Smooth muscle cell (in vitro differentiated cells): Measurements from ENCODE around the gene CTDP1. TPM values are rescaled to one million over a fixed set of nuclear protein-coding genes. Genes with fewer than 3 reads are reported as not detected.

ENCODE experiments used
- DNase-seq: peaks from one replicate; lab custom pipeline; 2025; ENCODE audit not compliant: unreplicated experiment; lab: John Stamatoyannopoulos, UW
- H2AFZ ChIP-seq: fragments of 200-600 bp; sonication (generic); 2 replicates; pipeline ENCODE4 v1.6.0; 2016; ENCODE audit warnings: antibody characterized with exemption, low read depth, mild to moderate bottlenecking
- H3F3A ChIP-seq: fragments of 200-600 bp; sonication (generic); 2 replicates; pipeline ENCODE4 v1.6.0; 2017; ENCODE audit warnings: antibody characterized with exemption, low read depth
- H3K27ac ChIP-seq: fragments of 200-600 bp; sonication (generic); 2 replicates; pipeline ENCODE4 v1.5.1; 2016; ENCODE audit warnings: low read depth, mild to moderate bottlenecking
- H3K27me3 ChIP-seq: fragments of 200-600 bp; sonication (generic); 2 replicates; pipeline ENCODE4 v1.6.1; 2016; ENCODE audit warnings: low read depth, mild to moderate bottlenecking
- H3K36me3 ChIP-seq: fragments of 200-600 bp; sonication (generic); 2 replicates; pipeline ENCODE4 v1.5.1; 2016; ENCODE audit warnings: low read depth
- H3K4me1 ChIP-seq: fragments of 200-600 bp; sonication (generic); 2 replicates; pipeline ENCODE4 v1.5.1; 2016; ENCODE audit warnings: low read depth
- H3K4me2 ChIP-seq: fragments of 200-600 bp; sonication (generic); 2 replicates; pipeline ENCODE4 v1.6.0; 2016; ENCODE audit warnings: mild to moderate bottlenecking
- H3K4me3 ChIP-seq: fragments of 200-600 bp; sonication (generic); 2 replicates; pipeline ENCODE4 v1.5.1; 2016; ENCODE audit warnings: mild to moderate bottlenecking
- H3K79me2 ChIP-seq: fragments of 200-600 bp; sonication (generic); 2 replicates; pipeline ENCODE4 v1.6.0; 2016; ENCODE audit warnings: low read depth, mild to moderate bottlenecking
- H3K9ac ChIP-seq: fragments of 200-600 bp; sonication (generic); 2 replicates; pipeline ENCODE4 v1.6.0; 2016; ENCODE audit warnings: low read depth
- H3K9me3 ChIP-seq: fragments of 200-600 bp; sonication (generic); replicated peaks from 2 replicates; pipeline ENCODE4 v1.5.1; 2016; ENCODE audit warnings: low read depth
- H4K20me1 ChIP-seq: fragments of 200-600 bp; sonication (generic); 2 replicates; pipeline ENCODE4 v1.6.0; 2016; ENCODE audit warnings: low read depth
- CTCF ChIP-seq: fragments of 200-600 bp; sonication (generic); IDR thresholded peaks from 2 replicates; pipeline ENCODE4 v1.5.1; 2017; ENCODE audit warnings: borderline replicate concordance, mild to moderate bottlenecking, antibody characterized with exemption; ENCODE audit not compliant: insufficient read depth, poor library complexity, severe bottlenecking
- WGBS: methylation state at CpG from one replicate; pipeline ENCODE4 v1.1.7; 2016; ENCODE audit warnings: low lambda C conversion rate; 5-methylcytosine and 5-hydroxymethylcytosine counted together
- polyA plus RNA-seq: library from polyadenylated mRNA; unstranded; fragments of >200 nt; fragmentation: Nextera tagmentation; extraction: Ambion mirVana; gene quantifications from 2 replicates; pipeline ENCODE4 v1.2.1, GENCODE V29; 2016
- total RNA-seq: library from RNA; depleted of rRNA; stranded (reverse); fragments of >200 nt; gene quantifications from 2 replicates; pipeline ENCODE4 v1.2.3, GENCODE V29; 2014

Gene CTDP1
- total and polyA plus RNA-seq, 2 experiments from 2014 or later: 14.1 to 18.4 TPM

- Histone ChIP-seq H3K4me2 (no peak overlapping the region), H3K36me3 (peaks cover 3% of the 10 kb centered on the region), H3K4me1 (no peaks in the 10 kb centered on the region), H3K27me3 (no peaks in the 10 kb centered on the region), H3K9me3 (no peaks in the 10 kb centered on the region), H3K4me3 (no peak overlapping the region), H3K9ac (no peak overlapping the region), H2AFZ (no peak overlapping the region), H3F3A (no peaks in the 10 kb centered on the region), H4K20me1 (peaks cover 19% of the 10 kb centered on the region), H3K27ac (no peak overlapping the region), H3K79me2 (no peaks in the 10 kb centered on the region)
- WGBS: 97% methylated on average over 15 of the region's 15 CpGs
- TF ChIP-seq CTCF: no peak
- no peak for DNase-seq
These were observed 28.1 kb downstream of the CTDP1 start for GRCh38 chr18:79707671-79708070.

- Histone ChIP-seq H3F3A (no peaks in the 10 kb centered on the region), H2AFZ (no peak overlapping the region), H3K4me2 (no peak overlapping the region), H4K20me1 (peaks cover 12% of the 10 kb centered on the region), H3K27ac (no peak overlapping the region), H3K9me3 (no peaks in the 10 kb centered on the region), H3K79me2 (no peaks in the 10 kb centered on the region), H3K9ac (no peak overlapping the region), H3K4me1 (no peaks in the 10 kb centered on the region), H3K27me3 (no peaks in the 10 kb centered on the region), H3K4me3 (no peak overlapping the region), H3K36me3 (peaks cover 3% of the 10 kb centered on the region)
- no peak for TF ChIP-seq CTCF
- WGBS: 98% methylated on average over 21 of the region's 21 CpGs
- DNase-seq: no peak
These were observed 28.8 kb downstream of the CTDP1 start for GRCh38 chr18:79708412-79708811.

- no peak overlapping the region for H2AFZ ChIP-seq
- no peak overlapping the region for H3K27ac ChIP-seq
- TF ChIP-seq CTCF: no peak
- WGBS: 93% methylated on average over 20 of the region's 20 CpGs
- DNase-seq: no peak
- H3K27me3 ChIP-seq: no peaks in the 10 kb centered on the region
- H3K4me3 ChIP-seq: no peak overlapping the region
- peaks cover 3% of the 10 kb centered on the region for H4K20me1 ChIP-seq
- H3K4me1 ChIP-seq: no peaks in the 10 kb centered on the region
- H3K9me3 ChIP-seq: no peaks in the 10 kb centered on the region
- no peaks in the 10 kb centered on the region for H3K79me2 ChIP-seq
- no peak overlapping the region for H3K4me2 ChIP-seq
- H3F3A ChIP-seq: no peaks in the 10 kb centered on the region
- H3K36me3 ChIP-seq: peaks cover 3% of the 10 kb centered on the region
- H3K9ac ChIP-seq: no peak overlapping the region
These were observed 32.7 kb downstream of the CTDP1 start for GRCh38 chr18:79712206-79712857.

- Histone ChIP-seq H3K27me3 (no peaks in the 10 kb centered on the region), H3K36me3 (peaks cover 3% of the 10 kb centered on the region), H3K4me1 (no peaks in the 10 kb centered on the region), H3K4me2 (no peak overlapping the region), H2AFZ (no peak overlapping the region), H3K27ac (no peak overlapping the region), H4K20me1 (no peaks in the 10 kb centered on the region), H3F3A (no peaks in the 10 kb centered on the region), H3K9ac (no peak overlapping the region), H3K4me3 (no peak overlapping the region), H3K79me2 (no peaks in the 10 kb centered on the region), H3K9me3 (no peaks in the 10 kb centered on the region)
- no peak for DNase-seq
- no peak for TF ChIP-seq CTCF
- WGBS: 96% methylated on average over 11 of the region's 11 CpGs
These were observed 33.7 kb downstream of the CTDP1 start for GRCh38 chr18:79713341-79713740.
